ENCODE measurements around the gene UGDH. TPM values are rescaled to one million over a fixed set of nuclear protein-coding genes. Genes with fewer than 3 reads are reported as not detected.

The UGDH gene
- total and polyA plus RNA-seq, 2 of the 8 experiments (the other 6 are each of a cell fraction or from before 2014, with no cell fraction given): 32.0 to 128 TPM

DNA sequence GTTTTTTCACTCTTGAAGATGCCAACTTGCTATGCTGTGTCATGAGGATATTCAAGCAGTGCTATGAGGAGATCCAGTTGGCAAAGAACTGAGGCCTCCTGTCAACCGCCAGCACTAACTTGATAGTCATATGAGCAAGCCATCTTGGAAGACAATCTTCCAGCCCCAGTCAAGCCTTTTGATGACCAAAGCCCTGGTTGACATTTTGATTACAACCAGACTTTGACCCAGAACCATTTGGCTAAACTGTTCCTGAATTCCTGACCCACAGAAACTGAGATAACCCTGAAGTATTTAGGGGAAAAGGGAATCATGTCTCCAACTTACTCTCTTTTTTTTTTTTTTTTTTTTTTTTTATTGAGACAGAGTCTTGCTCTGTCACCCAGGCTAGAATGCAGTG lies 32.9 kb downstream of the UGDH start (continued):
- TF ChIP-seq, protein P1, sequence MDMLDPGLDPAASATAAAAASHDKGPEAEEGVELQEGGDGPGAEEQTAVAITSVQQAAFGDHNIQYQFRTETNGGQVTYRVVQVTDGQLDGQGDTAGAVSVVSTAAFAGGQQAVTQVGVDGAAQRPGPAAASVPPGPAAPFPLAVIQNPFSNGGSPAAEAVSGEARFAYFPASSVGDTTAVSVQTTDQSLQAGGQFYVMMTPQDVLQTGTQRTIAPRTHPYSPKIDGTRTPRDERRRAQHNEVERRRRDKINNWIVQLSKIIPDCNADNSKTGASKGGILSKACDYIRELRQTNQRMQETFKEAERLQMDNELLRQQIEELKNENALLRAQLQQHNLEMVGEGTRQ (IDR thresholded peaks at IDR 0.05; ENCODE audit: low read length): no peak
- no peak for TF ChIP-seq TBP (IDR thresholded peaks at IDR 0.05; ENCODE audit: low read depth, low read length)

Measured in H1 (cell line).